SK-N-SH (cell line): Measurements from ENCODE around the gene CEP95. TPM values are rescaled to one million over a fixed set of nuclear protein-coding genes. Genes with fewer than 3 reads are reported as not detected.

Experiments
- CTCF ChIA-PET: fragments of 300-600, 350-600 bp; formaldehyde crosslinking; extraction: SDS; loops from one replicate; lab custom pipeline; 2021; lab: Yijun Ruan, JAX
- POLR2A ChIA-PET: fragments of 350-600 bp; sonication (Branson Sonifier 250); formaldehyde crosslinking; extraction: SDS; loops from one replicate; lab custom pipeline; 2020; ENCODE audit warnings: antibody characterized with exemption, inconsistent platforms; lab: Yijun Ruan, JAX
- DNase-seq: peaks from one replicate; pipeline ENCODE4 v3.0.0; 2012
- H2AFZ ChIP-seq: fragments of 200-600 bp; sonication (generic); 2 replicates; pipeline ENCODE4 v1.8.1; 2016; ENCODE audit warnings: antibody characterized with exemption, mild to moderate bottlenecking, low read depth
- H3F3A ChIP-seq: fragments of 200-600 bp; sonication (generic); replicated peaks from 2 replicates; pipeline ENCODE3; 2016; ENCODE audit warnings: antibody characterized with exemption, mild to moderate bottlenecking; ENCODE audit not compliant: insufficient read depth
- H3K27ac ChIP-seq, 2 experiments: fragments of 200-500 bp in 1 of 2; fragments of 200-600 bp in 1 of 2; sonication (Bioruptor generic) in 1 of 2; sonication (generic), shearing (Covaris generic) in 1 of 2; 2 replicates each; pipeline versions ENCODE4 v1.5.1 to v1.6.1; 2014 to 2016; ENCODE audit warnings: low read depth in 2 of 2, inconsistent platforms in 1 of 2, low read length in 1 of 2, mild to moderate bottlenecking in 1 of 2, mixed read lengths in 1 of 2
- H3K27me3 ChIP-seq: fragments of 200-600 bp; sonication (generic), shearing (Covaris generic); 2 replicates; pipeline ENCODE4 v1.6.1; 2016; ENCODE audit warnings: mixed run types; ENCODE audit not compliant: insufficient read depth
- H3K36me3 ChIP-seq, 2 experiments: fragments of 200-500 bp in 1 of 2; fragments of 200-600 bp in 1 of 2; sonication (Bioruptor generic) in 1 of 2; sonication (generic) in 1 of 2; replicated peaks in 1 of 2; 2 replicates each; pipeline versions ENCODE3 to v1.5.1; 2014 to 2016; ENCODE audit warnings: low read length in 1 of 2, mild to moderate bottlenecking in 1 of 2; ENCODE audit not compliant: insufficient read depth in 2 of 2, control insufficient read depth in 1 of 2
- H3K4me1 ChIP-seq, 2 experiments: fragments of 200-500 bp in 1 of 2; fragments of 200-600 bp in 1 of 2; sonication (Bioruptor generic) in 1 of 2; sonication (generic), shearing (Covaris generic) in 1 of 2; 2 replicates each; pipeline versions ENCODE4 v1.5.1 to v1.6.1; 2014 to 2016; ENCODE audit warnings: low read depth in 1 of 2, low read length in 1 of 2, mixed run types in 1 of 2; ENCODE audit not compliant: insufficient read depth in 2 of 2, control insufficient read depth in 1 of 2
- H3K4me2 ChIP-seq: fragments of 200-600 bp; sonication (generic), shearing (Covaris generic); 2 replicates; pipeline ENCODE4 v1.6.1; 2017; ENCODE audit warnings: mixed run types
- H3K4me3 ChIP-seq, 2 experiments: fragments of 200-500 bp in 1 of 2; fragments of 200-600 bp in 1 of 2; sonication (Bioruptor generic) in 1 of 2; sonication (generic), shearing (Covaris generic) in 1 of 2; 2 replicates each; pipeline versions ENCODE4 v1.5.1 to v1.8.1; 2014 to 2016; ENCODE audit warnings: low read depth in 2 of 2, inconsistent platforms in 1 of 2, low read length in 1 of 2, mild to moderate bottlenecking in 1 of 2, mixed read lengths in 1 of 2, moderate library complexity in 1 of 2
- H3K79me2 ChIP-seq: fragments of 200-600 bp; sonication (generic); 2 replicates; pipeline ENCODE4 v1.8.1; 2017; ENCODE audit warnings: mild to moderate bottlenecking; ENCODE audit not compliant: insufficient read depth
- H3K9ac ChIP-seq: fragments of 200-600 bp; sonication (generic); 2 replicates; pipeline ENCODE4 v1.6.1; 2017; ENCODE audit warnings: mixed run types
- H3K9me2 ChIP-seq: fragments of 200-600 bp; sonication (generic); 2 replicates; pipeline ENCODE4 v1.6.1; 2017; ENCODE audit warnings: mixed run types
- H3K9me3 ChIP-seq: fragments of 200-600 bp; sonication (generic); 2 replicates; pipeline ENCODE4 v1.6.1; 2017; ENCODE audit warnings: mixed run types, mild to moderate bottlenecking, moderate library complexity
- H4K20me1 ChIP-seq: fragments of 200-600 bp; sonication (generic); 2 replicates; pipeline ENCODE4 v1.6.1; 2017; ENCODE audit warnings: mild to moderate bottlenecking, mixed run types; ENCODE audit not compliant: insufficient read depth
- CTCF ChIP-seq: fragments of 200-600 bp; sonication (generic); IDR thresholded peaks from 2 replicates; pipeline ENCODE4 v1.6.1; 2017; ENCODE audit warnings: antibody characterized with exemption, mild to moderate bottlenecking, moderate library complexity
- ELF1 ChIP-seq: IDR thresholded peaks from 2 replicates; pipeline ENCODE4 v1.4.0; 2012
- EP300 ChIP-seq, 2 experiments: IDR thresholded peaks; 2 replicates each; pipeline versions ENCODE4 v1.4.0 to v1.6.1; 2012; ENCODE audit warnings: borderline replicate concordance in 1 of 2, low read depth in 1 of 2, low read length in 1 of 2
- EZH2phosphoT487 ChIP-seq: fragments of 200-600 bp; sonication (generic); IDR thresholded peaks from 2 replicates; pipeline ENCODE4 v1.6.1; 2017; ENCODE audit warnings: low read depth, mixed run types, mild to moderate bottlenecking, antibody characterized with exemption, moderate library complexity, borderline replicate concordance
- FOXJ3 ChIP-seq: sonication (generic); formaldehyde crosslinking; IDR thresholded peaks from 2 replicates; pipeline ENCODE4 v1.5.1; 2020; ENCODE audit warnings: mild to moderate bottlenecking, missing genetic modification reagents
- MEF2A ChIP-seq: IDR thresholded peaks from 2 replicates; pipeline ENCODE4 v1.4.0; 2012; ENCODE audit warnings: low read depth, borderline replicate concordance
- NFIC ChIP-seq: IDR thresholded peaks from 2 replicates; pipeline ENCODE4 v1.4.0; 2012; ENCODE audit warnings: borderline replicate concordance
- PBX3 ChIP-seq: IDR thresholded peaks from 2 replicates; pipeline ENCODE4; 2012
- SIN3A ChIP-seq: IDR thresholded peaks from 2 replicates; pipeline ENCODE4 v1.6.1; 2012; ENCODE audit warnings: low read depth, mild to moderate bottlenecking, low read length, moderate library complexity, borderline replicate concordance
- TCF12 ChIP-seq: IDR thresholded peaks from 2 replicates; pipeline ENCODE4 v1.4.0; 2012
- USF1 ChIP-seq: IDR thresholded peaks from 2 replicates; pipeline ENCODE4 v1.4.0; 2012; ENCODE audit warnings: low read depth, borderline replicate concordance
- YY1 ChIP-seq: IDR thresholded peaks from 2 replicates; pipeline ENCODE4 v1.4.0; 2012; ENCODE audit warnings: low read depth, mild to moderate bottlenecking
- WGBS: methylation state at CpG from one replicate; pipeline ENCODE4 v1.1.6; 2017; ENCODE audit warnings: low lambda C conversion rate; 5-methylcytosine and 5-hydroxymethylcytosine counted together
- polyA plus RNA-seq, 3 experiments: library from polyadenylated mRNA; depleted of rRNA; stranded (reverse); fragments of >200 nt; gene quantifications; 2 replicates each; pipeline ENCODE4 v1.2.3, GENCODE V29; 2012

The CEP95 gene
- polyA plus RNA-seq, 1 of the 3 experiments (the other 2 are of a cell fraction): 30.8 TPM

GRCh38 chr17:64506576-64507412, at the start of gene CEP95 (continued):
- TF ChIP-seq CTCF (no peak), ELF1 (peak; percentile 88), PBX3 (peak; percentile 91), YY1 (peak; percentile 70), NFIC (peak; percentile 16; the same call in 1 of the 2 replicates), FOXJ3 (CRISPR knock-in tag) (no peak), SIN3A (peak; percentile 86), EP300 (IDR thresholded peaks at IDR 0.05; ENCODE audit: borderline replicate concordance in 1 of 2, low read depth in 1 of 2, low read length in 1 of 2) (peak in 1 of 2 experiments; percentile 40; a peak in 1 of 4 replicates), TCF12 (peak; percentile 62; the same call in 1 of the 2 replicates), USF1 (peak; percentile 93), EZH2phosphoT487 (no peak)

- Histone ChIP-seq H3K27ac (no peak overlapping the region), H4K20me1 (no peaks in the 10 kb centered on the region), H3K9ac (no peak overlapping the region), H3K36me3 (no peaks in the 10 kb centered on the region), H2AFZ (no peak overlapping the region), H3K9me3 (no peaks in the 10 kb centered on the region), H3K4me3 (no peak overlapping the region), H3K9me2 (no peaks in the 10 kb centered on the region), H3K27me3 (no peaks in the 10 kb centered on the region), H3K79me2 (no peaks in the 10 kb centered on the region), H3K4me1 (no peaks in the 10 kb centered on the region), H3F3A (no peaks in the 10 kb centered on the region), H3K4me2 (0 out of 2 replicates have a peak overlapping the region, but pooled peaks have one; percentile 6)
- DNase-seq: no peak
- ChIA-PET POLR2A (no interaction called here), CTCF (interaction anchor here (0.9 to 1.6 kb wide), 2 partner anchors 9 to 39 kb away, joined by 3 to 6 read pairs; no protein-coding TSS in a partner anchor)
- 68% methylated on average over 7 of the region's 7 CpGs for WGBS
- TF ChIP-seq PBX3 (peak; percentile 39), NFIC (peak; percentile 34; the same call in 1 of the 2 replicates), MEF2A (no peak)
These were observed 49.6 kb upstream of the CEP95 start for GRCh38 chr17:64457156-64457555.
